ENCODE measurements around the gene SSC5D. TPM values are rescaled to one million over a fixed set of nuclear protein-coding genes. Genes with fewer than 3 reads are reported as not detected.

The SSC5D gene
- total RNA-seq (2014; rRNA removed; shearing (Covaris generic)) = 0.69 and 1.2 TPM in 2 replicates
- 0.14 and 0.23 TPM in 2 replicates for polyA plus RNA-seq (2016; fragmentation: Nextera tagmentation; extraction: Ambion mirVana)
- long read RNA-seq = 0 reads

GRCh38 chr19:55487924-55488687 lies at the start of gene SSC5D:
Gene SSC5D, plus strand, starts transcription at chr19:55488436. Its CDS starts 154 bp downstream, at chr19:55488590.
- Histone ChIP-seq H3F3A (replicated peaks; ENCODE audit: low read depth) (peaks cover 15% of the 10 kb centered on the region), H3K79me2 (replicated peaks; ENCODE audit: insufficient read depth) (no peaks in the 10 kb centered on the region), H4K20me1 (replicated peaks; ENCODE audit: insufficient read depth) (no peaks in the 10 kb centered on the region), H3K4me2 (peak within 1 kb of the TSS; percentile 80), H3K4me3 (peak within 1 kb of the TSS; percentile 55), H3K4me1 (ENCODE audit: insufficient read depth) (peaks cover 22% of the 10 kb centered on the region; the same call in 1 of the 2 replicates), H3K9me2 (ENCODE audit: insufficient read depth) (no peaks in the 10 kb centered on the region), H3K36me3 (ENCODE audit: insufficient read depth) (no peaks in the 10 kb centered on the region), H3K27me3 (ENCODE audit: insufficient read depth) (no peaks in the 10 kb centered on the region), H2AFZ (no peak within 1 kb of the TSS), H3K27ac (ENCODE audit: low read depth) (0 out of 2 replicates have a peak within 1 kb of the TSS, but pooled peaks have one; percentile 66)
- no peak within 1 kb of the TSS for H3K27ac Mint-ChIP-seq
- no peaks in the 10 kb centered on the region; the same call in 2 of the 3 replicates for H3K9me3 Mint-ChIP-seq
- ATAC-seq (peak; percentile 3; the same call in 2 of the 3 replicates), DNase-seq (ENCODE audit: low spot score) (peak; percentile 60)
- TF ChIP-seq CTCF (conservative IDR thresholded peaks at IDR 0.05; ENCODE audit: low read depth in 2 of 2) = no peak
- no peak for TF ChIP-seq STAT1 (IDR thresholded peaks at IDR 0.05; ENCODE audit: unreplicated experiment)
- H3K36me3 Mint-ChIP-seq (ENCODE audit: low read depth) = no peaks in the 10 kb centered on the region; the same call in 2 of the 3 replicates
- peaks cover 14% of the 10 kb centered on the region for H3K27me3 Mint-ChIP-seq (ENCODE audit: insufficient read depth, low read depth, poor library complexity)
- H3K4me3 Mint-ChIP-seq = peak within 1 kb of the TSS; percentile 59
- H3K4me1 Mint-ChIP-seq = peaks cover 24% of the 10 kb centered on the region

- no peaks in the 10 kb centered on the region for H3K79me2 ChIP-seq (replicated peaks; ENCODE audit: insufficient read depth)
- DNase-seq (ENCODE audit: low spot score) (no peak), ATAC-seq (no peak)
- H4K20me1 ChIP-seq (replicated peaks; ENCODE audit: insufficient read depth) = no peaks in the 10 kb centered on the region
- no peak overlapping the region for H3K27ac Mint-ChIP-seq
- H3K4me1 Mint-ChIP-seq = peaks cover 23% of the 10 kb centered on the region
- H3K36me3 ChIP-seq (ENCODE audit: insufficient read depth) = no peaks in the 10 kb centered on the region
- H3K4me2 ChIP-seq = no peak overlapping the region
- H3K9me3 Mint-ChIP-seq = no peaks in the 10 kb centered on the region; the same call in none of the 3 replicates
- no peak overlapping the region for H2AFZ ChIP-seq
- peaks cover 60% of the 10 kb centered on the region for H3K27me3 Mint-ChIP-seq (ENCODE audit: insufficient read depth, low read depth, poor library complexity)
- H3K27me3 ChIP-seq (ENCODE audit: insufficient read depth) = peaks cover 59% of the 10 kb centered on the region
- no peak overlapping the region for H3K4me3 ChIP-seq
- H3K4me3 Mint-ChIP-seq = no peak overlapping the region; the same call in 2 of the 3 replicates
- no peak overlapping the region for H3K27ac ChIP-seq (ENCODE audit: low read depth)
- H3F3A ChIP-seq (replicated peaks; ENCODE audit: low read depth) = peaks cover 9% of the 10 kb centered on the region
- H3K36me3 Mint-ChIP-seq (ENCODE audit: low read depth) = no peaks in the 10 kb centered on the region; the same call in 2 of the 3 replicates
- no peaks in the 10 kb centered on the region for H3K9me2 ChIP-seq (ENCODE audit: insufficient read depth)
- peaks cover 12% of the 10 kb centered on the region; the same call in 1 of the 2 replicates for H3K4me1 ChIP-seq (ENCODE audit: insufficient read depth)
- TF ChIP-seq REST (IDR thresholded peaks at IDR 0.05; ENCODE audit: unreplicated experiment) (no peak), ZNF114 (CRISPR knock-in tag; IDR thresholded peaks at IDR 0.05) (no peak), ZNF462 (CRISPR knock-in tag; IDR thresholded peaks at IDR 0.05) (no peak), JUNB (IDR thresholded peaks at IDR 0.05; ENCODE audit: unreplicated experiment) (no peak), ZNF331 (CRISPR knock-in tag; IDR thresholded peaks at IDR 0.05; ENCODE audit: low read depth) (no peak), STAT1 (IDR thresholded peaks at IDR 0.05; ENCODE audit: unreplicated experiment) (no peak), EZH2phosphoT487 (IDR thresholded peaks at IDR 0.05; ENCODE audit: unreplicated experiment) (no peak)
Observed at GRCh38 chr19:55439052-55439451, 49.2 kb upstream of the SSC5D start.
